GM19099 (cell line): ENCODE results near the gene TRPC3.

Source experiments
- POLR2A ChIP-seq: IDR thresholded peaks from 3 replicates; pipeline ENCODE4 v1.6.1; 2011; ENCODE audit warnings: low read depth; ENCODE audit not compliant: insufficient read length; ENCODE audit errors: extremely low read depth

The TRPC3 gene

DNA sequence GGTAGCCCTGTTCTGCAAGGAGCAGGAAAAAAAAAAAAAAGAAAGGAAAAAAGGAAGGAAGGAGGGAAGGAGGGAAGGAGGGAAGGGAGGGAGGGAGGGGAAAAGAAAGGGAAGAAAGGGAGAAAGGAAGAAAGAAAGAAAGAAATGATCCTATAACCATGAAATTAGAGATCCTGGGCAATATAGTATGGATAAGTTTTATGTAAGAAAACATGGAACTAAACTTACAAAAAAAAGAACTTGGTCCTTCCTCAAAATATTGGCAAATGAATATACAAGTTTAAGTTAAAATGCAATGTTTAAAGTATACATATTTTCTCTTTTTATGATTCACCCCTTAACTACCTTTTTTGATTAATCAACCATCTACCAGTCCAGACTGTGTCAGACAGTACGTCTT lies 100.5 kb downstream of the TRPC3 start:
- TF ChIP-seq POLR2A = no peak

DNA sequence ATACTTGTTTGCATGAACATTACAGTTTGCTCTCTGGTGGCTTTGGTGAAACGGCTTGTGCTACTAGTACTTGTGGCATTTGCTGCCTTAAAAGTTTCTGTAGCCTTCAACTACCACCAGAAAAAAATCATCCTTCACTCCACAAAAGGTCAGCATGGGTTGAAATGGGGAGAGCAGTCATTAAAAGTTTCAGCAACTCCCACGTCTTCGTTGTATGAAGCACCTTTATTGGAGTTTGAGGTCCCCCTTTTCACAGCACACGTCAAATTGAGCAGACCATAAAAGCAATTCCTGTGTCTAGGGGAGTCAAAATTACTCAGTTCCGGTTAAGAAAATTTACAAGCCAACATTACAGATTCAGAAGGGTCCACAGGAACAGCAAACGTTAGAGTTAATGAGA lies 105.2 kb downstream of the TRPC3 start:
- no peak for TF ChIP-seq POLR2A

- no peak for TF ChIP-seq POLR2A
These were observed 109.0 kb downstream of the TRPC3 start for GRCh38 chr4:121842862-121843261.

GRCh38 chr4:121838136-121838535 lies 113.7 kb downstream of the TRPC3 start:
- no peak for TF ChIP-seq POLR2A

DNA sequence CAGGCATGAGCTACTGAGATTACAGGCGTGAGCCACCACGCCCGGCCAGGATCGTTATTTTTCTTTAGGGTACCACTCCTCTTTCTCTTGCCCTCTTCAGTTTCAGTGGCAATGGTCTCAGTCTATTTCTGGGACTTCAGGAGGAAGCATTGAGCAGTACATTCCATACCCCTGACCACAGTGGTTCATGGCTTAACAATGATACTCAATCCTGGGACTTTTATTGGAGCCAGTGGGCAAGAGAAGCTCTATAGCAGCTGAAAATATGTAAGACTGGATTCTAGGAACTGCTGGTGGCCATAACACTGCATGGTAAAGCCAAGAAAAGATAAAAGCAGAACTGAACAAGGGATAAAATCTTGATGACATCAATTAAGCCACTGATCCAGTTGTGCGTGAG lies 122.3 kb downstream of the TRPC3 start:
- no peak for TF ChIP-seq POLR2A
